Suppressor macrophage treated with lipopolysaccharide for 1 hour (primary cell): Measurements from ENCODE around the gene RBMS1.
A peak's percentile ranks its signal among the peaks of the same experiment; 100 is the strongest.

Experiments used
- DNase-seq, 3 donors: peaks; one replicate each; pipeline ENCODE4 v3.0.0-alpha.2; 2020 to 2022

The RBMS1 gene

GRCh38 chr2:160493227-160494028 is at the start of gene RBMS1:
RBMS1 (minus strand) TSS chr2:160493807; CDS start chr2:160493363, 444 bp downstream.
- peak; percentile 67 to 78 (median 70) for DNase-seq

DNA sequence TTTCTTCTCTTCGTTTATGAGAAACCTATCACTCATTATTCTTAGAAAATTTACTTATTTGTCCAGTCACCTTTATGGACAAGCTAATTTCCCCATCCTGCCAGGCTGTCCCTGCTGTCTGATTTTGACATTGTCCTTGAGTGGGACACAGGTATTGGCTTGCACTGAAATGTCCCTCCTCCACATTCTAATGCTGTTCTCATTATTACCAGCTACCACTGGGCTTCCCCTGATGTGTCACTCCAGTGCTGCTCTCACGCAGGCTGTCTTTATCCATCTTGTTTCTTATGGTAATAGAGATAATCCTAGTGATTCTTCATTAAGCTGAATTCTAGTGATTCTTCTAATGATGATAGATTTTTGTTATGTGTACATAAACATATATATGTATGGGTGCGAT is 48.1 kb upstream of the RBMS1 start:
- peak in 1 of 3 donors; percentile 20 for DNase-seq

DNA sequence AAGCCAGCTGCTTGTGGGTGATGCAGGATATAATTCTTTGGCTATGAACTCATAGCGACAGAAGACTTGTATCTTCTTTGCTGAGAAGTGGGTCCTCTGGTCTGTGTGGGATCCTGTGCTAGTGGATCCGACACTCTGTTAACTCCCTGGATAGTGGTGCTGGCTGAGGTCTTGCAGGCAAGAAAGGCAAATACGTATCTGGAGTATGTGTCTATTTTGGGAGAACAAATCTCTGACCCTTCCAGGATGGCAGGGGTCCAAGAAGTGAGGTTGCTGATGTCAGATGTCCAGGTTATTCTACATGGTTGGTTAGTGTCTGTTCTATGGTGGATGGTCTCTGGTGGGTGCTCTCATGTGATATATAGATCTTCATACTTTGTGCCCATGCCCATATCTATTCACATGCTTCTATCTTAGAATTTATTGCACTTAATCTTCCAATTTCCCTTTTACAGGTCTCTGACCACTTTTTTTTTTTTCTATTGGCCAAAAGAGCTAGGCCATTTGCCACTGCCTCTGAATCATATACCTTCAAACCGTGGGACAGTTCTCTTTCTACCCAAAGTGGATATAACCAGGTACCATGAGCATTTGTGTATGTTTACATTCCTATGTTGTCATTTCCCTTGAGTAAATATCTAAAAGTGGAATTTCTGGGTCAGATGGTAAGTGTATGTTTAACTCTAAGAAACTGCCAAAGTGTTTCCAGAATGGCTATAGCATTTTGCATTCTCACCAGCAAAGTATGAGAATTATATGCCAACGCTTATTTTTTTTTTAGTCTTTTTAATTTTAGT is 45.1 kb upstream of the RBMS1 start:
- DNase-seq, result no peak

GRCh38 chr2:160538115-160538514 is 44.5 kb upstream of the RBMS1 start:
- no peak for DNase-seq

GRCh38 chr2:160534996-160535395 is 41.4 kb upstream of the RBMS1 start:
- DNase-seq, result peak; percentile 30 to 67 (median 63)

DNA sequence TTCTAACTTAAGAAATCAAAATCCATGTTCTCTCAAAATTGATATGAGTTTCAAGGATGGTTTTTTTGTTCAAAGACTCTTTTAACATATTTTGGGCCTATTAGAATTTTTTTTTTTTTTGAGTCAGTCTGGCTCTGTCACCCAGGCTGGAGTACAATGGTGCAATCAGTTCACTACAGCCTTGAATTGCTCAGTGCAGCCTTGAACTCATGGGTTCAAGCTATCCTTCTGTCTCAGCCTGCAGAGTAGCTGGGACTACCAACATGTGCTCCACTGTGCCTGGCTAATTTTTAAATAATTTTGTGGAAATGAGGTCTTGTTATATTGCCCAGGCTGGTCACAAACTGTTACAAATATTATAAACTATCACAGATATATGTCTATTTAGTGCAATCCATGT is 40.6 kb upstream of the RBMS1 start:
- no peak for DNase-seq

- no peak for DNase-seq
These were observed 39.9 kb upstream of the RBMS1 start for GRCh38 chr2:160533482-160533881.

- DNase-seq, result no peak
These were observed 38.8 kb upstream of the RBMS1 start for GRCh38 chr2:160532388-160532787.

GRCh38 chr2:160522951-160523710 is 29.5 kb upstream of the RBMS1 start:
- DNase-seq, result peak; percentile 41 to 86 (median 81)

DNA sequence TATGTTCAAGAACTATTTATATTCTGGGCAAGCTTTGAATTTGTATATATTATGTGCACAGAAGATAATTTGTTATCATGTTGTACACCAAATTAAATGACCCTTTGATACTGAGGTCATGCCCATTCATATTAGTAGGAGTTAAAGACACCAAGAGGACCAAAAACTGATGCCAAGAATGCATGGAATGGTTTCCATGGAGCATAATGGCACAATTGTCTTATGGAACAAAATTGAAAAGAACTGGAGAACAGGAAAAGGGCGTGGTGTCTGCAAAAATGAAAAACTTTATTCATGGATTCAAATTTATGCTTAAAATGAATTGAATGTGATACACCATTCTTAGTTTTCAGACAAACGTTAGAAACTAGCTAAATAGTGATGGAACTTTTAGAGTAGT is 24.1 kb upstream of the RBMS1 start:
- DNase-seq, result no peak

DNA sequence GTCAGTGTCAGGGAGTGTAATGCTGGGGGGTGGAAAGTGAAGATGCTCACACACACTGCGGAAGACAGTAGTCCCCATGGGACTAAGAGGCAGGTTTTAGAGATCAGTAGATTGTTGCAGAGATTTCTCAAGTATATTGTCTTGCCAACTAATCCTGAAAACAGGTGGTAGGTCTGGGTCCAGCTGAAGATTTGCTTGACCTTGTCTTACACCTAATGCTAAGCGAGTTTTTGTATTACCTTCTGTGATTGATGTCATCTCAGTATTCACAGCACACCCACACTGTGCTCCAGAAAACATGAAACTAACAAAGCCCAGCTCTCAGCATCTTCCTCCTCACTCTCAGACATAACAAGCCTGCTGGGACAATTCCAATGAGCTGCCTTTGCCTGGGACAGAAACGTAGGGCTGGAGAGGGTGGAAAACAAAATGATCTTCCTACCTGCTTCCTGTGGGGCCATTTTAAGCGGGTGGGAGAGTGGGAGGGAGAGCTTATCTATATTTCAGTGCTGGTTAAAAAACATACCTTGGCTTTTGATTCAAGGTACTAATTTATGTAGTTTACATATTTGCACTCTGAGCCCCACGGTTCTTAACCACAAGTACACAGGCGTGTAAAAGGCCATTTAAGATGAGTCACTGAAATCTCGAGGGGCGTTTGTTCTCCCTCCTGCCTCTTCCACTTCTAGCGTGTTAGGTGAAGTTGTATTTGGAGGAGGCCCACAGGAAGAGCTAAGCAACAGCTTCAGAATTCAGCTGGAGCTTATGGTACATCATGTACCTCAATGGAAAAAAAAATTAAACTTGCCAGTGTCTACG is 23.1 kb upstream of the RBMS1 start:
- DNase-seq, result no peak

- no peak for DNase-seq
These were observed 21.5 kb upstream of the RBMS1 start for GRCh38 chr2:160515120-160515519.

- DNase-seq, result no peak
These were observed 19.5 kb upstream of the RBMS1 start for GRCh38 chr2:160513120-160513519.

DNA sequence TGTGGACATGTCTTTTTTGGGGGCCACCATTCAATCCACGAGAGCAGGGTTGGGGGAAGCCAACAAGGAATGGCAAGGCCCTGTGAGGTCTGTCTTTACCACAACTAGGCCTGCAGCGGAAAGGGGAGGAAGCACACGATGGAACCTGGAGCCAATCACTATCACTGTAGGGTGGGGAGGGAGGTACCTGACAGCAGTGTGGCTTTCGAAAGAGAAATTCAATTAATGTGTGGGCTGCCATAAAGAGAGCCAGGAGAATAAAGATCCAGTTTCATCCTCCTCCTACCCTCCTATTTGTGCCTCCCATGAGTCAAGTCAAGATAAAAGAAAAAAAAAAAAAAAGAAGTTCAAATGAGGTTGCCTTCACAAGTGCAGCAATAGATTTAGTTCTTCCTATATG is 18.9 kb upstream of the RBMS1 start:
- no peak for DNase-seq

DNA sequence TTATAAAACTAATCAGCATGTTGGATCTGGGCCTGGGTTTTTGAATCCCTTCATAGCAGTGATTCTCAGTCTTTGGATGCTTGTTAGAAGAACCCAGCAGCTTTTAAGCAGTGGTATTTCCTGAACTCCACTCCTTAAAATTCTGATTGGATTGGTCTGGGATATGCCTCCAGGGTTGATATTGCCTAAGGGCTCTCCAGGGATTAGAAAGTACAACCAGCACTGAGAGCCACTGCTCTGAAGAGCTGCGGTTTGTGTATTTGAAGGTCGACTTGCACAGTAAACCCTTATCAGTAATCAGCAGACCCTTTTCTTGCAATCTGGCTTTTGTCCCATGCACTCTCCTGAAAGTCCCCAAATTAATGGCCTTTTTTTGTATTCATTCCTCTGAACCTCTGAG is 17.0 kb upstream of the RBMS1 start:
- no peak for DNase-seq

GRCh38 chr2:160509016-160509415 is 15.4 kb upstream of the RBMS1 start:
- DNase-seq, result no peak

- no peak for DNase-seq
These were observed 13.9 kb upstream of the RBMS1 start for GRCh38 chr2:160507464-160507863.

DNA sequence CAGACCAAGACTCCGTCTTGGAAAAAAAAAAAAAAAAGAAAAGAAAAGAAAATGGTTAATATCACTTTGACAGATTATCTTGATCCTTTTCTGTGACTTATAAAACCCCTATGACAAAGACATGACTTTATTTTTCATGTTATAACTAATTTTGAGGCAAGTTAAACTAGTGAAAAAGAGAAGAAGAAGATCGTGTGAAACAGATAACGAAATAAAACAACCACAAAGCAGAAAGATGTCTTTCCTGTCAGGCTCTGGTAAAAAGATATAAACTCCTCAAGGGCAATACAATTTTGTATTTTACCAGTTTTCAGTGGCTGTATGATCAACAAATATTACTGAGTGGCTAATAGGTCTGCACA is 13.4 kb upstream of the RBMS1 start:
- no peak for DNase-seq

- no peak for DNase-seq
These were observed 12.9 kb upstream of the RBMS1 start for GRCh38 chr2:160506371-160507045.

DNA sequence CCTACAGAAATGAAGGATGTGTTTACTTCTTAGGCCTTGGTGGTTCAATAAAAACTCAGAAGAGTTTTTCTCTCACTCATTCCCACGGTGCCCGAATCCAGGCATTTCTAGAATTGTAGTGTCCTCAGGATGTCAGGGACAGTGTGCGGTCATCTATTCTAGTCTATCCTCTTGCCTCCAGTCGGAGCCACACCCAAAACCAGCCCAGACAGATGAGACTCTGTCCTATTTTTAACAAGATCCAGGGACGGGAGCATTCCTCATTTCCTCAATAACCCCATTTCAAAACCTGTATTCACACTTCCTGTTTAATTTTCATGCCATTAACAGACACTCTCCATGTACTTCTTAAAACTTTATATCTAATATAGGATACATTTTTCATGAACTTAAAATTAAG is 11.6 kb upstream of the RBMS1 start:
- peak; percentile 29 to 43 (median 33) for DNase-seq

GRCh38 chr2:160502478-160502877 is 8.9 kb upstream of the RBMS1 start:
- DNase-seq, result no peak

DNA sequence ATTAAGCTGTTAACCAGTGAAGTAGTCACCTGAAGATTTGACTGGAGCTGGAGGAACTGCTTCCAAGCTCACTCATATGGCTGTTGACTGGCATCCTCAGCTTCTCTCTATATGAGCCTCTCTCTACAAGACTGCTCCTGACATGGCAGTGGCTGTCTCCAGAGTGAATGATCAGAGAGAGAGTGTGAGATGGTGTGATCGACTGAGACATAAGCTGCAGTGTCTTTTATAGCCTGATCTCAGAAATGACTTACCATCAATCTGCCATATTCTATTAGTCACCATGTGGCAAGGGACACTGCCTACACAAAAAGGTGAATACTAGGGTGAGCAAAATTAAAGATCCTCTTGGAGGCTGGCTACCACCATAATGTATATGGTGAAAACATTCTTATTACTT is 7.8 kb upstream of the RBMS1 start:
- DNase-seq, result no peak
